HCT116 (cell line): ENCODE results near the gene SLC9A9. TPM values are rescaled to one million over a fixed set of nuclear protein-coding genes. Genes with fewer than 3 reads are reported as not detected.

Source experiments
- ATAC-seq: fragments of 200-7000 bp; cut with Tn5 transposase; 2 replicates; pipeline ENCODE4 v1.9.1; 2020; ENCODE audit warnings: mild to moderate bottlenecking, moderate library complexity
- BruUV-seq: library from RNA; stranded (reverse); fragments of 400-500 nt; replicated peaks from 2 replicates; lab custom pipeline; 2021; lab: Mats Ljungman, UMichigan
- CTCF ChIA-PET: fragments of 300-600 bp; sonication (Branson Sonifier 250); formaldehyde crosslinking; loops from one replicate; lab custom pipeline; 2021; ENCODE audit warnings: antibody characterized with exemption; lab: Charles Lee
- POLR2A ChIA-PET: fragments of 300-600, 350-600 bp; sonication (Branson Sonifier 250); formaldehyde crosslinking; loops from one replicate; lab custom pipeline; 2021; ENCODE audit warnings: antibody characterized with exemption; lab: Charles Lee
- RAD21 ChIA-PET, 2 experiments: fragments of 300-600 bp; sonication (Branson Sonifier 250); formaldehyde crosslinking; loops; one replicate each; lab custom pipeline; 2023; ENCODE audit warnings: low total read pairs in 2 of 2; ENCODE audit not compliant: uncharacterized antibody in 2 of 2, unreplicated experiment in 2 of 2, low non-redundant PET in 1 of 2; lab: Charles Lee
- DNase-seq: peaks from one replicate; pipeline ENCODE4 v3.0.0-alpha.2; 2010; ENCODE audit warnings: low read depth, low spot score
- H2AFZ ChIP-seq: fragments of 200-600 bp; shearing (Covaris generic), sonication (generic); 2 replicates; pipeline ENCODE4 v1.6.1; 2017; ENCODE audit warnings: low read depth, mixed run types, mixed read lengths, antibody characterized with exemption, low read length; ENCODE audit not compliant: poor library complexity, severe bottlenecking
- H3K27ac ChIP-seq: 2 replicates; pipeline ENCODE4 v1.5.1; 2012; ENCODE audit warnings: low read depth, low read length
- H3K27me3 ChIP-seq: fragments of 200-600 bp; sonication (generic); 2 replicates; pipeline ENCODE4 v1.6.1; 2016; ENCODE audit warnings: mixed run types, low read length, mixed read lengths; ENCODE audit not compliant: insufficient read depth
- H3K36me3 ChIP-seq, 2 experiments: fragments of 200-500 bp in 1 of 2; fragments of 200-600 bp in 1 of 2; sonication (Bioruptor generic) in 1 of 2; sonication (generic) in 1 of 2; 2 replicates each; pipeline versions ENCODE4 v1.5.1 to v1.6.1; 2014 to 2016; ENCODE audit warnings: low read length in 2 of 2, inconsistent platforms in 1 of 2, mixed read lengths in 1 of 2, mixed run types in 1 of 2; ENCODE audit not compliant: insufficient read depth in 2 of 2, control insufficient read depth in 1 of 2
- H3K4me1 ChIP-seq, 2 experiments: fragments of 200-600 bp in 1 of 2; sonication (generic) in 1 of 2; 2 replicates each; pipeline versions ENCODE4 v1.5.1 to v1.6.1; 2012 to 2017; ENCODE audit warnings: low read length in 2 of 2, inconsistent platforms in 1 of 2, mild to moderate bottlenecking in 1 of 2, mixed read lengths in 1 of 2, mixed run types in 1 of 2, moderate library complexity in 1 of 2; ENCODE audit not compliant: insufficient read depth in 2 of 2, control insufficient read depth in 1 of 2
- H3K4me2 ChIP-seq: fragments of 200-600 bp; sonication (generic); 2 replicates; pipeline ENCODE4 v1.6.1; 2017; ENCODE audit warnings: mixed run types, low read length, mixed read lengths
- H3K4me3 ChIP-seq, 2 experiments: fragments of 200-600 bp in 1 of 2; sonication (generic) in 1 of 2; replicated peaks in 1 of 2; 2 replicates each; pipeline ENCODE4 v1.5.1; 2011 to 2016; ENCODE audit warnings: low read length in 2 of 2, control low read depth in 1 of 2, low read depth in 1 of 2, mild to moderate bottlenecking in 1 of 2, mixed read lengths in 1 of 2, mixed run types in 1 of 2
- H3K79me2 ChIP-seq: fragments of 200-600 bp; sonication (generic); 2 replicates; pipeline ENCODE4 v1.6.1; 2017; ENCODE audit warnings: mild to moderate bottlenecking, mixed run types, low read length, moderate library complexity, mixed read lengths; ENCODE audit not compliant: insufficient read depth
- H3K9ac ChIP-seq: fragments of 200-600 bp; sonication (generic); 2 replicates; pipeline ENCODE4 v1.6.1; 2016; ENCODE audit warnings: low read length, mixed read lengths
- H3K9me2 ChIP-seq: fragments of 200-600 bp; sonication (generic), shearing (Covaris generic); 2 replicates; pipeline ENCODE4 v1.6.1; 2017; ENCODE audit warnings: mixed run types, mild to moderate bottlenecking, moderate library complexity; ENCODE audit not compliant: insufficient read depth
- H3K9me3 ChIP-seq, 2 experiments: fragments of 200-500 bp in 1 of 2; fragments of 200-600 bp in 1 of 2; sonication (Bioruptor generic) in 1 of 2; sonication (generic) in 1 of 2; 2 replicates each; pipeline ENCODE4 v1.6.1; 2014 to 2017; ENCODE audit warnings: low read length in 2 of 2, mixed read lengths in 2 of 2, inconsistent platforms in 1 of 2, low read depth in 1 of 2, mild to moderate bottlenecking in 1 of 2, mixed run types in 1 of 2, moderate library complexity in 1 of 2; ENCODE audit not compliant: control insufficient read depth in 1 of 2, insufficient read depth in 1 of 2
- H4K20me1 ChIP-seq: fragments of 200-600 bp; sonication (generic), shearing (Covaris generic); 2 replicates; pipeline ENCODE4 v1.6.1; 2017; ENCODE audit warnings: mixed run types, mild to moderate bottlenecking, moderate library complexity; ENCODE audit not compliant: insufficient read depth
- ATF3 ChIP-seq: IDR thresholded peaks from 2 replicates; pipeline ENCODE4 v1.6.1; 2012
- CBX3 ChIP-seq: IDR thresholded peaks from 2 replicates; pipeline ENCODE4 v1.6.1; 2012; ENCODE audit warnings: low read depth
- CEBPB ChIP-seq: IDR thresholded peaks from 2 replicates; pipeline ENCODE4 v1.6.1; 2012; ENCODE audit warnings: low read depth
- CTCF ChIP-seq, 3 experiments: fragments of 200-600 bp in 1 of 3; sonication (generic) in 1 of 3; IDR thresholded peaks in 2 of 3; conservative IDR thresholded peaks in 1 of 3; 2 replicates each; pipeline ENCODE4 v1.5.1; 2012 to 2017; ENCODE audit warnings: low read depth in 2 of 3, low read length in 2 of 3, antibody characterized with exemption in 1 of 3, borderline replicate concordance in 1 of 3, control low read depth in 1 of 3, mild to moderate bottlenecking in 1 of 3, mixed read lengths in 1 of 3, mixed run types in 1 of 3, moderate library complexity in 1 of 3; ENCODE audit not compliant: insufficient read depth in 1 of 3
- ELF1 ChIP-seq: IDR thresholded peaks from 2 replicates; pipeline ENCODE4 v1.6.1; 2012; ENCODE audit warnings: low read depth, borderline replicate concordance
- FOSL1 ChIP-seq: IDR thresholded peaks from 2 replicates; pipeline ENCODE4 v1.6.1; 2012; ENCODE audit warnings: low read depth
- JUND ChIP-seq: IDR thresholded peaks from 2 replicates; pipeline ENCODE4 v1.6.1; 2012
- MAX ChIP-seq: IDR thresholded peaks from 2 replicates; pipeline ENCODE4 v1.6.1; 2012
- POLR2A ChIP-seq: IDR thresholded peaks from 2 replicates; pipeline ENCODE4 v1.7.0; 2011; ENCODE audit warnings: borderline replicate concordance; ENCODE audit not compliant: insufficient read depth, insufficient read length; ENCODE audit errors: extremely low read depth
- POLR2AphosphoS5 ChIP-seq: IDR thresholded peaks from 2 replicates; pipeline ENCODE4 v1.6.1; 2011; ENCODE audit warnings: mild to moderate bottlenecking, low read depth, low read length, moderate library complexity
- SIN3A ChIP-seq: IDR thresholded peaks from 2 replicates; pipeline ENCODE4 v1.6.1; 2012; ENCODE audit warnings: low read depth
- SP1 ChIP-seq: IDR thresholded peaks from 2 replicates; pipeline ENCODE4 v1.6.1; 2012; ENCODE audit warnings: low read depth
- SRF ChIP-seq: IDR thresholded peaks from 2 replicates; pipeline ENCODE4 v1.6.1; 2012; ENCODE audit warnings: low read depth
- YY1 ChIP-seq: IDR thresholded peaks from 2 replicates; pipeline ENCODE4 v1.6.1; 2011; ENCODE audit warnings: low read length, low read depth, moderate library complexity, mild to moderate bottlenecking; ENCODE audit not compliant: insufficient replicate concordance; ENCODE audit errors: extremely low read depth
- ZFX ChIP-seq: fragments of 450-650 bp; IDR thresholded peaks from 2 replicates; pipeline ENCODE4 v1.6.1; 2017
- ZNF274 ChIP-seq: fragments of 200-500 bp; sonication (Bioruptor generic); IDR thresholded peaks from 2 replicates; pipeline ENCODE4 v1.6.1; 2014; ENCODE audit warnings: mild to moderate bottlenecking, low read depth, low read length, inconsistent platforms
- intact Hi-C: fragments of 100-400 bp; cut with micrococcal nuclease; formaldehyde crosslinking; loops from 2 replicates; pipeline ENCODE4 v1.10.0; 2022
- total RNA-seq: library from RNA; stranded (reverse); gene quantifications from one replicate; pipeline ENCODE4 v1.2.1, GENCODE V29; 2021; ENCODE audit not compliant: unreplicated experiment

The SLC9A9 gene
- total RNA-seq, 1 experiment from 2014 or later: 0.20 TPM

- no peaks in the 10 kb centered on the region for H3K9me2 ChIP-seq
- intact Hi-C loops: no loop called here
- no peak overlapping the region for H3K4me3 ChIP-seq
- ChIA-PET CTCF (no interaction called here), RAD21 (no interaction called here), POLR2A (no interaction called here)
- H3K36me3 ChIP-seq: no peaks in the 10 kb centered on the region
- no peak for TF ChIP-seq CEBPB
- TF ChIP-seq SIN3A: no peak
- no peak for TF ChIP-seq MAX
- TF ChIP-seq CTCF (IDR thresholded peaks at IDR 0.05 in 2 of 3, conservative IDR thresholded peaks at IDR 0.05 in 1 of 3; ENCODE audit: borderline replicate concordance in 1 of 3, insufficient read depth in 1 of 3, low read depth in 2 of 3, low read length in 2 of 3): no peak
- TF ChIP-seq YY1: no peak
- TF ChIP-seq CBX3: no peak
- no peak for TF ChIP-seq SRF
- TF ChIP-seq POLR2A: no peak
- TF ChIP-seq ELF1: no peak
- TF ChIP-seq ATF3: no peak
- TF ChIP-seq JUND: no peak
- no peak for TF ChIP-seq POLR2AphosphoS5
- no peak for TF ChIP-seq ZFX
- TF ChIP-seq SP1: no peak
- no peak for TF ChIP-seq FOSL1
- no peak for TF ChIP-seq ZNF274
- no peak overlapping the region for H2AFZ ChIP-seq
- H3K4me2 ChIP-seq: no peak overlapping the region
- no peak overlapping the region for H3K9ac ChIP-seq
- H3K9me3 ChIP-seq: no peaks in the 10 kb centered on the region
- peaks cover 0 to 6% of the 10 kb centered on the region in 2 experiments; a peak in 1 of 4 replicates for H3K4me1 ChIP-seq
- no peaks in the 10 kb centered on the region for H3K27me3 ChIP-seq
- no peaks in the 10 kb centered on the region for H4K20me1 ChIP-seq
- H3K79me2 ChIP-seq: no peaks in the 10 kb centered on the region
- no peak overlapping the region for H3K27ac ChIP-seq
- no TSS peak for BruUV-seq
- ATAC-seq (no peak), DNase-seq (no peak)
These were observed 54.3 kb downstream of the SLC9A9 start for GRCh38 chr3:143793971-143794370.
